22Rv1 (cell line): ENCODE measurements around the gene CLSTN3.

Source experiments
- H3K27ac ChIP-seq: fragments of 450-650 bp; 2 replicates; pipeline ENCODE4 v1.5.1; 2017
- CTCF ChIP-seq: fragments of 450-650 bp; IDR thresholded peaks from 2 replicates; pipeline ENCODE4 v1.5.1; 2017; ENCODE audit warnings: mild to moderate bottlenecking
- ZFX ChIP-seq: fragments of 450-650 bp; IDR thresholded peaks from 2 replicates; pipeline ENCODE4 v1.6.1; 2017; ENCODE audit warnings: antibody characterized with exemption, borderline replicate concordance

Gene CLSTN3

GRCh38 chr12:7129872-7130691 is at the start of gene CLSTN3:
Gene CLSTN3 (plus strand): TSS chr12:7130371. CDS start chr12:7130649, 278 bp downstream.
- no peak within 1 kb of the TSS for H3K27ac ChIP-seq
- no peak for TF ChIP-seq ZFX
- TF ChIP-seq CTCF, result no peak

- TF ChIP-seq CTCF (no peak), ZFX (no peak)
- H3K27ac ChIP-seq, result no peak overlapping the region
Measured at GRCh38 chr12:7081037-7081436, 49.1 kb upstream of the CLSTN3 start.

- no peak overlapping the region for H3K27ac ChIP-seq
- TF ChIP-seq CTCF (no peak), ZFX (no peak)
Measured at GRCh38 chr12:7083125-7083524, 47.0 kb upstream of the CLSTN3 start.

- TF ChIP-seq ZFX, result no peak
- TF ChIP-seq CTCF, result no peak
Measured at GRCh38 chr12:7089196-7089871, 40.8 kb upstream of the CLSTN3 start.

GRCh38 chr12:7090222-7090998 is 39.8 kb upstream of the CLSTN3 start:
- no peak overlapping the region for H3K27ac ChIP-seq
- TF ChIP-seq ZFX (no peak), CTCF (no peak)

More at GRCh38 chr12:7089196-7089871, 40.8 kb upstream of the CLSTN3 start:
- H3K27ac ChIP-seq, result no peak overlapping the region

- no peak for TF ChIP-seq CTCF
- TF ChIP-seq ZFX, result no peak
Measured at GRCh38 chr12:7091171-7091570, 39.0 kb upstream of the CLSTN3 start.

More at GRCh38 chr12:7091171-7091570, 39.0 kb upstream of the CLSTN3 start:
- no peak overlapping the region for H3K27ac ChIP-seq
